ENCODE data around the gene GRID2. TPM values are rescaled to one million over a fixed set of nuclear protein-coding genes. Genes with fewer than 3 reads are reported as not detected.

Gene GRID2
- total and polyA plus RNA-seq, 10 of the 15 experiments (the other 5 are each of a cell fraction or from before 2014, with no cell fraction given) = not detected

DNA sequence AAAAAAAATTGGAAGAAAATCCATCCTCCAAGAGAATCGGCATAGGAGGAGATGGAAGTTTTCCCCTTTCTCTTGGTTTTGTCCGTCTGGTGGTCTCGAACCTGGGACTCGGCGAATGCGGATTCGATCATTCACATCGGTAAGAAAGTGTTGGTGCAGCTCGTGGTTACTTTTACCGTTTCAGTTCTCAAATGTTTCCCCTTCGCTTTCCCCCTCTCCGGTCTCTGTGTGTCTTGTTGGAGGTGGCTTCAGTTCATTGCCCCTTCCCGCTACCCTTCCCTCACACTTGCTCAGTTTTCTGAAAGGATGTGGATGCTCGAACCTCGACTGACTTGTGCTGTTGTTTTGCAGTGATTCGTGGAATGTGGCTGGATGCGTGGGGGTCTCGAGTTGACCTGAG lies 840 bp downstream of the GRID2 start (continued):
- TF ChIP-seq, protein P1, sequence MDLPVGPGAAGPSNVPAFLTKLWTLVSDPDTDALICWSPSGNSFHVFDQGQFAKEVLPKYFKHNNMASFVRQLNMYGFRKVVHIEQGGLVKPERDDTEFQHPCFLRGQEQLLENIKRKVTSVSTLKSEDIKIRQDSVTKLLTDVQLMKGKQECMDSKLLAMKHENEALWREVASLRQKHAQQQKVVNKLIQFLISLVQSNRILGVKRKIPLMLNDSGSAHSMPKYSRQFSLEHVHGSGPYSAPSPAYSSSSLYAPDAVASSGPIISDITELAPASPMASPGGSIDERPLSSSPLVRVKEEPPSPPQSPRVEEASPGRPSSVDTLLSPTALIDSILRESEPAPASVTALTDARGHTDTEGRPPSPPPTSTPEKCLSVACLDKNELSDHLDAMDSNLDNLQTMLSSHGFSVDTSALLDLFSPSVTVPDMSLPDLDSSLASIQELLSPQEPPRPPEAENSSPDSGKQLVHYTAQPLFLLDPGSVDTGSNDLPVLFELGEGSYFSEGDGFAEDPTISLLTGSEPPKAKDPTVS (IDR thresholded peaks at IDR 0.05; ENCODE audit: low read depth, low read length) = no peak
- TF ChIP-seq CEBPB (IDR thresholded peaks at IDR 0.05; ENCODE audit: borderline replicate concordance in 1 of 2, low read depth in 2 of 2, low read length in 2 of 2) (no peak), POLR2AphosphoS5 (IDR thresholded peaks at IDR 0.05; ENCODE audit: low read length) (no peak), ESRRA (IDR thresholded peaks at IDR 0.05; ENCODE audit: low read length) (no peak), ZNF217 (IDR thresholded peaks at IDR 0.05) (no peak), ZZZ3 (IDR thresholded peaks at IDR 0.05; ENCODE audit: control insufficient read depth, insufficient read length, low read depth) (no peak), BRCA1 (IDR thresholded peaks at IDR 0.05; ENCODE audit: low read depth, low read length) (no peak), PML (IDR thresholded peaks at IDR 0.05; ENCODE audit: low read length) (no peak)

DNA sequence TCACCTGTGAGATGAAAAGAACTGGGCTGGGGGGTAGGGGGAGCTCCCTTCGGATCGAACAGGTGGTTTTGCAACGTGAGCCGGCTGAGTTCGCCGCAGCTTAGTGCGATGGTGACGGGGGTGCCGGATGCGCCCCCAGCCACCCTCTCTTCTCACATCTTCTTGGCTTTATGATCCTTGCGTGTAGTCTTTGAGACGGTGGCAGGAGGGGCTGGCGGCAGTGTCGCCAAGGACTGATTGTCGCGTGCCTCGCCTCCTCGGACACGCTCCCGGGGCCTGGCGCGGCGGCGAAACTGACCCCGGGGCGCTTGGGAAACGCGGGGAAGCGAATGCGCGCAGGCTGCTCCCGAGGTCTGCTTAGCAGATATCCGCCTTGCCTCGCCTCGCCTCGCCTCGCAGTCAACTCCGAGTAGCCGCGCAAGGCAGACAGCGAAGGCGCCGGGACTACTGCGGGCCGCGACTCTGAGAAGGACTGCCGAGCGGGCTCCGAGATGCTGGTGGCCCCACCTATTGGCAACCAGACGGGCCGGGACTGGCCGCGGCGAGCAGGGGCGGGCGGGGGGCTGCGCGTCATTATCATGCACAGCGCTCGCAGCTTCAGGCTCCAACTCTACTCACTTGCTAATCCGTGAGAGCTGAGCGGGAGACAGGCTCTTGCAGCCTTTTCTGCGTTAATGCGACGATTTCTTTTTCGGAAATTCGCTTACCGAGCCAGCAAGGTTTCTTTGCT lies 1.5 kb downstream of the GRID2 start:
- Histone ChIP-seq H3K9me3 (replicated peaks; ENCODE audit: control insufficient read depth, insufficient read depth, low read length) (no peaks in the 10 kb centered on the region), H3K36me3 (ENCODE audit: control insufficient read depth in 2 of 2, insufficient read depth in 2 of 2, low read length in 1 of 2) (no peaks in the 10 kb centered on the region), H3K27me3 (replicated peaks in 1 of 2; ENCODE audit: control insufficient read depth in 2 of 2, insufficient read depth in 2 of 2, low read length in 1 of 2) (peaks cover 2 to 19% of the 10 kb centered on the region in 2 experiments), H3K4me1 (ENCODE audit: control insufficient read depth, insufficient read depth, low read length) (no peaks in the 10 kb centered on the region), H3K27ac (ENCODE audit: control insufficient read depth, insufficient read depth) (no peak overlapping the region), H3K4me2 (ENCODE audit: control insufficient read depth, insufficient read depth) (no peak overlapping the region), H3K4me3 (no peak overlapping the region), H2AFZ (ENCODE audit: control insufficient read depth, low read depth, low read length) (no peak overlapping the region), H3K79me2 (ENCODE audit: control insufficient read depth, insufficient read depth, low read length) (no peaks in the 10 kb centered on the region), H3K9ac (ENCODE audit: control insufficient read depth, insufficient read depth, low read length) (no peak overlapping the region), H4K20me1 (ENCODE audit: control insufficient read depth, insufficient read depth) (no peaks in the 10 kb centered on the region)
- RAD21 ChIA-PET (ENCODE audit: unreplicated experiment) = no interaction called here
- TF ChIP-seq, protein P2, sequence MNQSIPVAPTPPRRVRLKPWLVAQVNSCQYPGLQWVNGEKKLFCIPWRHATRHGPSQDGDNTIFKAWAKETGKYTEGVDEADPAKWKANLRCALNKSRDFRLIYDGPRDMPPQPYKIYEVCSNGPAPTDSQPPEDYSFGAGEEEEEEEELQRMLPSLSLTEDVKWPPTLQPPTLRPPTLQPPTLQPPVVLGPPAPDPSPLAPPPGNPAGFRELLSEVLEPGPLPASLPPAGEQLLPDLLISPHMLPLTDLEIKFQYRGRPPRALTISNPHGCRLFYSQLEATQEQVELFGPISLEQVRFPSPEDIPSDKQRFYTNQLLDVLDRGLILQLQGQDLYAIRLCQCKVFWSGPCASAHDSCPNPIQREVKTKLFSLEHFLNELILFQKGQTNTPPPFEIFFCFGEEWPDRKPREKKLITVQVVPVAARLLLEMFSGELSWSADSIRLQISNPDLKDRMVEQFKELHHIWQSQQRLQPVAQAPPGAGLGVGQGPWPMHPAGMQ (IDR thresholded peaks at IDR 0.05; ENCODE audit: borderline replicate concordance) = no peak
- TF ChIP-seq TCF7 (IDR thresholded peaks at IDR 0.05; ENCODE audit: borderline replicate concordance) (no peak), POU2F2 (IDR thresholded peaks at IDR 0.05; ENCODE audit: borderline replicate concordance, low read depth, low read length) (no peak), BMI1 (IDR thresholded peaks at IDR 0.05; ENCODE audit: borderline replicate concordance) (no peak), ZNF274 (IDR thresholded peaks at IDR 0.05; ENCODE audit: insufficient read depth, insufficient read length) (no peak), ZBED1 (IDR thresholded peaks at IDR 0.05; ENCODE audit: borderline replicate concordance) (no peak), CBX5 (IDR thresholded peaks at IDR 0.05; ENCODE audit: low read depth) (no peak), TBL1XR1 (IDR thresholded peaks at IDR 0.05; ENCODE audit: low read depth, low read length) (no peak)
- TF ChIP-seq, protein P3, sequence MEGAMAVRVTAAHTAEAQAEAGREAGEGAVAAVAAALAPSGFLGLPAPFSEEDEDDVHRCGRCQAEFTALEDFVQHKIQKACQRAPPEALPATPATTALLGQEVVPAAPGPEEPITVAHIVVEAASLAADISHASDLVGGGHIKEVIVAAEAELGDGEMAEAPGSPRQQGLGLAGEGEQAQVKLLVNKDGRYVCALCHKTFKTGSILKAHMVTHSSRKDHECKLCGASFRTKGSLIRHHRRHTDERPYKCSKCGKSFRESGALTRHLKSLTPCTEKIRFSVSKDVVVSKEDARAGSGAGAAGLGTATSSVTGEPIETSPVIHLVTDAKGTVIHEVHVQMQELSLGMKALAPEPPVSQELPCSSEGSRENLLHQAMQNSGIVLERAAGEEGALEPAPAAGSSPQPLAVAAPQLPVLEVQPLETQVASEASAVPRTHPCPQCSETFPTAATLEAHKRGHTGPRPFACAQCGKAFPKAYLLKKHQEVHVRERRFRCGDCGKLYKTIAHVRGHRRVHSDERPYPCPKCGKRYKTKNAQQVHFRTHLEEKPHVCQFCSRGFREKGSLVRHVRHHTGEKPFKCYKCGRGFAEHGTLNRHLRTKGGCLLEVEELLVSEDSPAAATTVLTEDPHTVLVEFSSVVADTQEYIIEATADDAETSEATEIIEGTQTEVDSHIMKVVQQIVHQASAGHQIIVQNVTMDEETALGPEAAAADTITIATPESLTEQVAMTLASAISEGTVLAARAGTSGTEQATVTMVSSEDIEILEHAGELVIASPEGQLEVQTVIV (IDR thresholded peaks at IDR 0.05; ENCODE audit: borderline replicate concordance, partially characterized antibody) = no peak
- TF ChIP-seq, protein P4, sequence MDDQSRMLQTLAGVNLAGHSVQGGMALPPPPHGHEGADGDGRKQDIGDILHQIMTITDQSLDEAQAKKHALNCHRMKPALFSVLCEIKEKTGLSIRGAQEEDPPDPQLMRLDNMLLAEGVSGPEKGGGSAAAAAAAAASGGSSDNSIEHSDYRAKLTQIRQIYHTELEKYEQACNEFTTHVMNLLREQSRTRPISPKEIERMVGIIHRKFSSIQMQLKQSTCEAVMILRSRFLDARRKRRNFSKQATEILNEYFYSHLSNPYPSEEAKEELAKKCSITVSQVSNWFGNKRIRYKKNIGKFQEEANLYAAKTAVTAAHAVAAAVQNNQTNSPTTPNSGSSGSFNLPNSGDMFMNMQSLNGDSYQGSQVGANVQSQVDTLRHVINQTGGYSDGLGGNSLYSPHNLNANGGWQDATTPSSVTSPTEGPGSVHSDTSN (IDR thresholded peaks at IDR 0.05; ENCODE audit: insufficient replicate concordance, low read depth, low read length) = no peak
- 50% methylated on average over 68 of the region's 68 CpGs for WGBS (ENCODE audit: insufficient coverage, insufficient replicate concordance, low lambda C conversion rate, missing lambda C conversion rate)
- POLR2A ChIA-PET = no interaction called here
- FAIRE-seq = no peak
- no peak for ATAC-seq
- no TSS peak for BruUV-seq (replicated peaks)
- no peak for DNase-seq (ENCODE audit: low read depth, low spot score)
- intact Hi-C loops (cut with micrococcal nuclease; ENCODE audit: unreplicated experiment) = no loop called here
- CTCF ChIA-PET = interaction anchor here (0.9 kb wide), 1 partner anchor 14 kb away, joined by 3 read pairs; no protein-coding TSS in a partner anchor
- in situ Hi-C loops (cut with MboI) = no loop called here
- SMC1A ChIA-PET (ENCODE audit: uncharacterized antibody, unreplicated experiment) = no interaction called here

Data from GM12878 (cell line).